Activated effector memory CD4-positive, alpha-beta T cell treated with anti-CD3 and anti-CD28 coated beads, Interleukin-2, amount 50 U/mL, for 16 hours (primary cell): ENCODE measurements around the gene AKAP14.
"Not testable (repeated sequence)": the region's sequence is repeated elsewhere in the genome, so short reads cannot be mapped to it uniquely, and the experiment has no call there.

Experiments used
- DNase-seq: peaks from one replicate; pipeline ENCODE4 v3.0.0-alpha.2; 2020

AKAP14 gene

DNA sequence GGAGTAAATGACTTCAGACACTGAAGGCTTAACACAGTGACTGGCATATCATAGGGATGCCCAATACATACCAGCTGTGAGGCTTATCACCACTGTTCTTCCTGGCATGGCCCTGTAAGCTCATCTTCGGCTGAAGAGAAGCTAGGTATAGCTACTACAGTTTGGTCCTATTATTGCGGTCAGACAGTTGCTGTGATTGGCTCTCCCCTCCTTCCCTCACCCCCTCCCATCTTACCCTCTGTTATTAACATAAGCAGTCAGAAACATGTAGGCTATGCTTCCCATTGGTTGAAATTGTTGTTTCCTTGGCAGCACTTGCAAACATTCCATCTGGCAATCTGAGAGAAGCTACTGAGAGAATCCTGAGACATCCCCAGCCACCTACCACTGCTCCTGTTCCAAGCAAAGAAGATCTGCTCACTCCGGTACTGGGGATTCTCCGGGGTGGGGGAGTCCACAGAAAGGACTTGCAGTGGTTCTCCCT lies at the start of gene AKAP14:
Gene AKAP14, plus strand, starts transcription at position 51 of the 484 bp plus-strand sequence. CDS start 7,331 bp downstream, outside the sequence.
- DNase-seq, result no peak

DNA sequence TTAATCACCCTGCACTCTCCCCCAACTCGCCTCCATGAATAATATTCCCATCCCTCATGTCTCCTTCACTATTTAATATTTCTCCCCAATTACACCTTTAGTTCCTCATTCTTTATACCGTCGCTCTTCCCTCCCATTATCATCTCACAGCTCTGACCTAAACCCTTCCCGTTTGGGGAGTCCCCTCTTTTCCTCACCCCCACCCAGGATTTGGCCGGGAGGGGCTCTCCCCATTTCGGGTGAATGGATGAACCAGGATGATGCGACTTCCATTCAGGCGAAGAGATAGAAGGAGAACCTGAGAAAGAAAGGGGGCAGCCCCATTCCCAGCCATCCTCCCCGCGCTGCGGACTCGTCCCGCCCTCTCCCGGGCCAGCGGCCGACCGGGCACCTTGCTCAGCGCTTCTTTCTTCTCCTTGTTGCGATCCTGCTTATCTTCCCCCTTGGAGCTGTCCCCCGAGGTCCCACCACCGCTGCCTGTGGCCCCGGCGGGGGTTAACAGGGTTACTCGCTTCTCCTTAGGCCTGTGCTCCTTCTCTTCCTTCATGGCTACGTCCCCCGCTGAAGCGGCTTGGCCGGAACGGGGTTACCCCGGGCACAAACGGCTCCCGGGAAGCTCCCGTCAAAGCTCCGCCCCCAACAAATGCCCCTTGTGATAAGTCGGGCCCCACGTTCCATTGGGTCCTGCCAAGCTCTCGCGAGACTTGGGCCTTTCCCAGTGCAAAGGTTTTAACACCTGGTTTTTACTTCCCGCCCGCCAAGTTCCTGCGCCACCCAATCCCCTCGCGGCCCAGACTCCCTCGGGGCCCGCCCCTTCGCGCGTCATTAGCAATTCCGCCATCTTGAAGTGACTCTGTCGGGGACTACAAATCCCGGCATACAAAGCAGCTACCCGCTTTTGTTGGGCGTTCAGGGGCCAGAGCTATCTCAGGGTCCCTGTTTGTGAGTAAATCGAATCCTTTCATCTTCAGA lies 43.0 kb upstream of the AKAP14 start, which contains the start of gene UPF3B:
Gene UPF3B, minus strand, starts transcription at position 582 of the 972 bp plus-strand sequence. Its CDS starts 35 bp downstream, at position 547.
- DNase-seq, result peak; percentile 97

- no peak for DNase-seq
Measured at GRCh38 chrX:119853444-119853843, 42.2 kb upstream of the AKAP14 start.

- DNase-seq, result peak; percentile 71
Measured at GRCh38 chrX:119870626-119871131, 25.0 kb upstream of the AKAP14 start.

DNA sequence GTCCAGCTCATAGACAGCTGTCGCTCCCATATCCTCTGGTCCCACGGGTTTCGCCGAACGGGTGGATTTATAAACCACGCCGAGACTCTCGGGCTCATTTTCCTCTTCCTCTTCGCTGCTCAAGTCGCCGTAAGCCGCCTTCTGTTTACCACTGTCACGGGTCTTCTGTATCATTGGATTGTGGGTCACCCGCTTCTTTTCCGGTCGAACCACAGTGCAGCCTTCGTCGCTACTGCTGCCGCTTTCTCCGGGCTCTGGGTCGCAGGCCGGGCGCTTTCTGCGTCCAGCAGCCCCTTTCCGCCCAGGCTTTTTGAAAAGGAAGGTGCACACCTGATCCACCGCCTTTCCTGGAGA lies 24.5 kb upstream of the AKAP14 start:
- no peak for DNase-seq

GRCh38 chrX:119871599-119872395 lies 23.9 kb upstream of the AKAP14 start, which contains the start of the genes NDUFA1 and RNF113A:
NDUFA1 (plus strand) TSS chrX:119871832; CDS start chrX:119871912, 80 bp downstream.
RNF113A (minus strand) TSS chrX:119871733; CDS start chrX:119871613, 120 bp downstream.
- peak; percentile 94 for DNase-seq

- no peak for DNase-seq
Measured at GRCh38 chrX:119878740-119879139, 17.0 kb upstream of the AKAP14 start.

DNA sequence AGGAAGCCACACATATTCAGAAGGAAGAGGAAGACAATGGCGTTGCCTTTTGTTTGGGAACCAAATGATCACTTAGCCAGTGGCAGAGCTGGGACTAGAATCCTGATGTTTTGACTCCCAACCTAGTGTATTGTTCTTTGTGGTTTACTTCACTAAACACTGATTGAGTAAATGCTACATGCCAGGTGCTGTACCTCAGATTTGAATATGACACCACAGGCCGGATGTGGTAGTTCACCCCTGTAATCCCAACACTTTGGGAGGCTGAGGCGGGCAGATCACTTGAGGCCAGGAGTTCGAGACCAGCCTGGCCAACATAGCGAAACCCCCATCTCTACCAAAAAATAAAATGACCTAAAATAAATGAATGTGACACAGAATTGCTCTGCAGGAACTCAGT lies 15.6 kb upstream of the AKAP14 start:
- no peak for DNase-seq

DNA sequence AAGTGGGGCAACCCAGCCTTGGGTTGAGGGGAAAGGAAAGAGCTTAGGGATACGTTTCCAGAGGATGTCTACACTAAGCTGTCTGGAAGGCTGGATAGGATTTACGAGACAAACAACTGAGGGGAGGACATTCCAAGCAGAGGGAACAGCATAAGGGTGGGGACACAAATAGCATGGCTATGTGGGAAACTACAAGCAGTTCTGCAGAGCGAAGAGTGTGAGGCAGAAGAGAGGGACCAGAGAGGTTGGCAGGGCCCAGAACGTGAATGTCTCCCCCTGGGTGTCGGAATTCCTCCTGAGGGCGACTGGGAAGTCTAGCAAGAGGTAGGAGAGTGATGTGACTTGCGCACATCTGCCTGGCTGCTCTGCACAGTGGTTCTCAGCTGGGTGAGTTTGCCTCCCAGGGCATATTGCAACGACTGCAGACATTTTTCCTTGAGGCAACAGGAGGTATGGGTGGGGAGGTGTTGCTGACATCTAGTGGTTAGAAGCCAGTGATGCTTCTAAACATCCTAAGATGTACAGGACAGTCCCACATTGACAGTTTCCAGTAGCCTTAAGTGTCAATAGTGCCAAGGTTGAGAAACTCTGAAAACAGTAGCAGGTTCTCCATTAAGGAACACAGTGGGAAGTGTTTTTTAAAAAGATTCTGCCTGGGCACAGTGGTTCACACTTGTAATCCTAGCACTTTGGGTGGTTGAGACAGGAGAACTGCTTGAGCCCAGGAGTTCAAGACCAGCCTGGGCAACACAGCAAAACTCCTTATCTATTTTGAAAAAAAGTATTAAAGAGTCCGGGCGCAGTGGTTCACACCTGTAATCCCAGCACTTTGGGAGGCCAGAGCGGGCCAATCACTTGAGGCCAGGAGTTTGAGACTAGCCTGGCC lies 14.9 kb upstream of the AKAP14 start:
- DNase-seq, result peak; percentile 62

DNA sequence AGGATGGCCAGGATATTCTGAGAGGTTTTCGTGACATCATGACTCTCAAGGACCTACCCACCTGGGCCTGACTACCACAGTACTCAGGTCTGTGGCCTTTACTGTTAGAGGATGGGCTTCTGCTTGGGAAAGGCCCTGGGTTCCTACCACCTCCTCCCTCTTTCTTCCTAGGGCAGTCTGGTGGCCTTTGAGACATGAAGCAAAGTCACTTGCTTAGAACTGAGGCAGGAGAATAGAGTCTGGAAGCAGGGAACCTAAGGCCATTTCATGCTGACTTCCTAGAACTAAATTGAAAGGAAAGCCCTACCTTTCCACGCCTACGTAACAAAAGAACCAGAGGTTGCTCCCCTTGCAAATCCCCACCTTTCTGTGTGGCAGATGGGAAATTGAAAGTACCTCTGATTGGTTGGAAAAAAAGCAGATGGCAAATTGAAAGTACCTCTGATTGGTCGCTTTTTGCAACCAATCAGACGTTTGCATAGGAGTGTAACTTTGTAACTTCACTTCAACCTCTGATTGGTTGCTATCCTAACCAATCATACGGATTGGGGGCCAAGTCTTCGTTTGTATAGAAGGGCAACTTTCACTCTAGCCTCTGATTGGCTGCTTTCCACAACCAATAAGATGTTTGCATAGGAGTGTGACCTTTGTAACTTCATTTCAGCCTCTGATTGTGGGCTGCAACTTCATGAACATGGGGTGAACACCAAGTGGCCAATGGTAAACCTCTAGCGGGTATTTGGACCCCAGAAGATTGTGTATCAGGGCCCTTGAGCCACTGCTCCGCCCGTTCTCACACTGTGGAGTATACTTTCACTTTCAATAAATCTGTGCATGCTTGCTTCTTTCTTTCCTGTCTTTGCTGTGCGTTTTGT lies 9.9 kb upstream of the AKAP14 start:
- no peak for DNase-seq

- DNase-seq, result peak; percentile 81
Measured at GRCh38 chrX:119887721-119888425, 7.8 kb upstream of the AKAP14 start.

GRCh38 chrX:119890626-119891025 lies 5.1 kb upstream of the AKAP14 start:
- DNase-seq, result not testable (repeated sequence)

- not testable (repeated sequence) for DNase-seq
Measured at GRCh38 chrX:119891961-119892692, 3.6 kb upstream of the AKAP14 start.

DNA sequence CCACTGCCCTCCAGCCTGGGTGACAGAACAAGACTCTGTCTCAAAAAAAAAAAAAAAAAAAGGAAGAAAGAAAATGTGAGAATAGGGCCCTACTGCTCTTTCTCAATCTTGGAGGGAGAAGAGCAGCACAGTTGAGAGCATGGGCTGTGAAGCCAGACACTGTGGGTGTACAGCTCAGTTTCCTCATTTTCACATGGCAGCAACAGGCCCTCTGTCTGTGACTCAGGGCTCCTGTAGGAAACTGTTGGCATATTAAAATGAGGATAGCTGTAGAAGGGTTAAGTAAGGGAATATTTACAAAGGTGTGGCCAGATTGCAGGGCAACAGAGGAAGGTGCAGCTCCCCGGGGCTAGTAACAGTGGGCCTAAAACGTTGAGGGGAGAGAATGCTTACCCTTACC lies 3.4 kb downstream of the AKAP14 start:
- DNase-seq, result no peak

DNA sequence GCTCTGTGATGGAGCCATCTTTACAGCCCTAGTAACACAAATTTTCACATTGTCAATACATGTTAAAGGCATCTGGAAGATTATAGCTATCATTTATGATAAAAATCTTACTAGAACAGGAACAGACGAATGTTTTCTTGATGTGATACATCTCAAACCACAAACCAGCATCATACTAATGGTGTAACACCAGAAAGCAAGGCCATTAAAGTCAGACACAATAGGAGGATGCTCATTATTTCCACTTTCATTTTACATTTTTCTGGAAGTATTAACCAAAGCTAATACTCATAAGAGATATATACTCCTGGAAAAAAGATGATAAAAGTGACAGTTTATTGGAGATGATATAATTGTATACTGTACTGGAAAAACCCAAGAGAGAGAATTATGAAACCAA lies 5.3 kb downstream of the AKAP14 start:
- no peak for DNase-seq

DNA sequence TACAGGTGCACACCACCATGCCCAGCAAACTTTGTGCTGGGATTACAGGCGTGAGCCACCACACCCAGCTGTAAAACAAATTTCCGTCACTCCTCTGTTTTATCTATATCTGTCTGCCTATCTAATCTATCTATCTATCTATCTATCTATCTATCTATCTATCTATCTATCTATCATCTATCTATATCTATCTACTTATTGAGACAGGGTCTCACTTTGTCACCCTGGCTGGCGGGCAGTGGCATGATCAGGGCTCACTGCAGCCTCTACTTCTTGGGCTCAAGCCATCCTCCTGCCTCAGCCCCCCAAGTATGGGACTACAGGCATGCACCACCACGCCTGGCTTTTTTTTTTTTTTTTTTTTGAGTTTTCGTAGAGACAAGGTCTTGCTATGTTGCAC lies 20.6 kb downstream of the AKAP14 start:
- DNase-seq, result no peak

DNA sequence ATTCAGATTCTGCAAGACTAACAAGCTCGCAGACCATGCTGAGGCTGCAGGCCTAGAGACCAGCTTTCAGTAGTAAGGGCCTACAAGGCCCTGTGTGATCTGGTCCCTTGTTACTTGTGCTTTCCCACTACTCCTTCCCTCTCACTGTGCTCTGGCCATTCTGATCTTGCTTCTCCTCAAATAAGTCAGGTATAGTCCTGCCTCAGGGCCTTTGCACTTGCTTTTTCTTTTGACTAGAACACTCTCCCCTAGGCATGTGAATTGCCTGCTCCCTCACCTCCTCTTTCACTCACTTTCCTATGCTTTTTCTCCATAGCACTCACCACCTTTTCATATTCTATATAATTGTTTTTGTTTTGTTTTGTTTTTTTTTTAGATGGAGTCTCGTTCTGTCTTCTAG lies 22.2 kb downstream of the AKAP14 start:
- DNase-seq, result no peak

DNA sequence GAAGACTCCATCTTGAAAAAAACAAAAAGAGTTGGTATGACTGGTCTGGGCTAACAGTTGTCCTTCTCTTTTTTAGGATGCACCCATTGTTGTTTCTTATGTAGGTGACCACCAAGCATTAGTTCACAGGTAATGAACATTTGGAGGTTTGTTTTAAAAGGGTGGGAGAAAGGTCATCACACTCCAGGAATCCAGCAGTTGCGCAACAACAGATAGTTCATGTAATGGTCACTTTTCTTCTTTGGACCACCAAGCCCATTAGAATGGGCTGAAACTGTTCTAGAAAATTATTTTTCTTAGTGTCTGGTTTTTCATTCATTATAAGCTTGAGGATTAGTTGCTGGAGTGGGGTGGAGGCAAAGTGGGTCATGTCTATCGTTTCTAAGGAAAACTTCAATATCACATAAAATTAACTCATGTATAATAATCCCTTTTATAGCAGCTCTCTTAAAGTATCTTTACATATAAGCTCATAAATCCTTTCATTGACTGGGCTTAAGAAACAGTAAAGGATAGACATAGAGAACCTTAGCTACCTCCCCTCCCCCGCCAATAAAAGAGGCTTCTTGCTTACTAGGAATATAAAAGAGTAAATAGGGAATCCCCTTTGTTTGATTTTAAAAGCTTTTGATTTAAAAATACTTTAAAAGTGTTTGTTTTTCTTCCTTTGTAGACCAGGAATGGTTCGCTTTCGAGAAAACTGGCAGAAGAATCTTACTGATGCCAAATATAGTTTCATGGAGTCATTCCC lies 24.3 kb downstream of the AKAP14 start:
- DNase-seq, result no peak

GRCh38 chrX:119922391-119922790 lies 26.7 kb downstream of the AKAP14 start:
- DNase-seq, result not testable (repeated sequence)
